Stimulated activated CD4-positive, alpha-beta T cell treated with anti-CD3 and anti-CD28 coated beads, Interleukin-15, amount 100 ng/mL, for 48 hours (primary cell): Measurements from ENCODE around the gene LRMDA.

Experiments used
- DNase-seq, 2 donors: peaks; one replicate each; pipeline ENCODE4 v3.0.0-alpha.2; 2020; ENCODE audit warnings: low read depth in 2 of 2

The LRMDA gene

DNA sequence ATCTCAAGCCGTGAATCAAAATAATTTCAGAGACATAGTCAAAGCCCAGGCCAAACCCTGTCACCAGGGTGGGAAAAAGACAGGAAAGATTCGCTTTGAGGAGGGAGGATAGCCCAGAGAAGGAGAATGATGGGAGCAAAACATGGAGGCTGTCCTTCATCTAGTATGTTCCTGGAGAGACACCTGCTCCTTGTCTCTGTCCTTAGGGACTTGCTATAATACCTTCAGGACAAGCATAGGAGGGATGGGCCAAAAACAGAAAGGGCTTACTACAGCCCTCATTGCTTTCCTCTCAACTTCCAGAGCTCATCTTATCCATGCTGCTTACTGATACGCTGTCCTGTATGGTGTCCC is 593.7 kb downstream of the LRMDA start:
- DNase-seq, result no peak

- DNase-seq, result no peak
These were observed 594.9 kb downstream of the LRMDA start for GRCh38 chr10:76026176-76026771.

DNA sequence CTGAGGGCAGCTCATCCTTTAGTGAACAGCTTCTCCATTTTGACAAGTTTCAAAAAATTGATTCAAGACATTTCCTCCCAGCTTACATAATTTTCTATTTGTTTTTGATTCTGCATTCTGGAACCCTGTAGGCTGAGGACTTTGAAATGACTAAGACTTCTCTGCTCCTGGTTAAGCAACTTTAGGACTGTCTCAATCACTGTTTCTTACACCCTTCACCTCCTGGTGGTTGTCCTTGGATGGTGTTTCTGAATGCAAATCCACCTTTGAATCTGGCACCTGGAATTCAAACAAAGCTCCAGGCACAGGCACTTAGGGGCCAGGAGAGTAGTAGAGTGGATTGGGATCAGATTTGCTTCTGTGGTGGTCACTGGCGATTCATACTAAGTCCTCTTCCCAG is 595.5 kb downstream of the LRMDA start:
- DNase-seq, result no peak

GRCh38 chr10:76029782-76030181 is 598.4 kb downstream of the LRMDA start:
- DNase-seq, result no peak

DNA sequence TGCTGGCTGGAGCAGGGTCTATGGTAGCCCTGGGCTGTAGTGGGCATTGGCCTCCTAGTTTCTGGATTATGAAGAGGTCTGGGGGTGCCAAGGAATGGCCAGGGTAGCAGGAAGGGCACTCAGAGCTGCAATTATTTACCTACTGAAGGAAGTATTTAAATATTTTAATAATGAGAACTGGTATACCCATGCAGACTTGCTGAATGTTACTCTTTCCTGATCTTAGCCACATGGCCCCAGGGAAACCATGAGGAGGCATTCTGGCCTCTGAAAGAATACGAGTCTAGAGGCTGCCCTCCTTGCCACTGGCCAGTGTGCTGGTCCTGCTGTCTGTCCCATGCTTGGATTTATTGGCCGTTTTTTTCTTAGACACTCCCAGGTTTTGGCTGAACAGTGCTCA is 599.7 kb downstream of the LRMDA start:
- DNase-seq, result no peak

- DNase-seq, result no peak
These were observed 600.6 kb downstream of the LRMDA start for GRCh38 chr10:76031769-76032699.

- DNase-seq, result no peak
These were observed 601.2 kb downstream of the LRMDA start for GRCh38 chr10:76032700-76033039.

DNA sequence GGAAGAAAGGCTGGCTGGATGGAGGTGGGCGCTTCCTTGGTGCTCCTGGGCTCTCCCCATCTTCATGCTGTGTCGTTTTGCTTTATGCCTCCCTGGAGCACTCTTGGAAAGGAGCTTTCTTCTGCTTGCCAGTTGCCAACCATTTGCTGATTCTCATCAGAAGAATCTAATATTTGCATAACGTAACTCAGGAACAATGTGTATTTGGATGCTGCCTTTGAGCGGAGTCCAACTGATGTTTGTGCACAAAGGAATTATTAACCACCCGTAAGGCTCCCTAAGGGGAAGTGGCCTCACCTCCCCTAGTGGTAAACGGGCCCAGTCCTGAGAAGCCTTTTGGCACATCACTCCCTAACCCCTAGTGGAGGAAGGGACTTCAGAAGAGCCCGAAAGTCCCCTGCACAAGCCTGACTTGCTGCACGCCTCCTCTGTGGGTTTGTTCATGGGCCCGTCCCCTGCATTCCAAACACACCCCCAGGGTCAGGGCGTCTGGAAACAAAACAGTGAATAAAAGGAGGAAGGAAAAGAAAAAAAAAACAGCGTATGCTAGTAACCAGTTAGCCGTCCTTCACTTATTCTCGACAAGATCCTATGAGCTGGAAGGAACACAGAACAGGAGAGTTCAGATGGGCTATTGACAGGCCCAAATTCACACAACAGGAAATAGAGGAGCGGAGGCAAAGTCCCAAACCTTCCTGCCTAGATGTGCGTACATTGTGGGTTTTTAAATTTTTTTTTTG is 602.2 kb downstream of the LRMDA start:
- DNase-seq, result no peak

DNA sequence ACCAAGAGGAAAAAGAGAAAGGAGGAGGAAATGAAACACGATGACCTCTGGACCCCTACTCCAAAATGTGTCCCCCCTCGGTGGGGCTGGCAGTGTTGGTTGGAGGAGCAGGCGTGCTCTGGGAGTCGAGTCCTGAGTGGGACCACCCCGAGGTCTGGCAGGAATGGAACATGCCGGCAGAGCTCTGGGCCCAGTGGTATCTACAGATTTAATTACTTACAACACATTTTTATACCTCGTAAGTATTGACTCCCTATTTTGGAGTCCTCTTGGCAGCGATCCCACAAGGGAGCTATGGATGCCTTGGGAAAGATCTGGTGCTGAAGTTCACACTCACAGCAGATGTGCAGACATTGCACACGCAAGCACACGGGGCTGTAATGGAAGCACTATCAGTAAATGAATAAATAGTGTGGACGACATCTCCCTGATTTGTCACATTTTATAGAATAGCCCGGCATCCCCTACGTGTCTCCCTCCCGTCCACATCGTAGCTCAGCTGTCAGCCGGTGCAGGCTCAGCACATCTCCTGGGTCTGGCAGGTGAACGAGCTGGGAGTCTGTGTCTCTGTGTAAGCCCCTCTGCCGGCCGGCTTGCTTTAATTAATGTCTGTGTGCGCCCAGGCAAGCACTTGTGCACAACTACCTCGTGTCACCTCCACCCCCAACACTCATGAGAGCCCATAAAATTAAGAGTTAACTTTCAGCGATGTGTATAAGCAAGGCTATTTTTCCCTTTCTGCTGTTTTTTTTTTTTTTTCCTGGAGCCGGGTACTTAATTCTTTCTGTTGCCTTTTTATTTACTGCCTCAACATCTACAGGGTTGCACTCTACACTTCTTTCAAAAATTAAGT is 603.2 kb downstream of the LRMDA start:
- DNase-seq, result no peak

DNA sequence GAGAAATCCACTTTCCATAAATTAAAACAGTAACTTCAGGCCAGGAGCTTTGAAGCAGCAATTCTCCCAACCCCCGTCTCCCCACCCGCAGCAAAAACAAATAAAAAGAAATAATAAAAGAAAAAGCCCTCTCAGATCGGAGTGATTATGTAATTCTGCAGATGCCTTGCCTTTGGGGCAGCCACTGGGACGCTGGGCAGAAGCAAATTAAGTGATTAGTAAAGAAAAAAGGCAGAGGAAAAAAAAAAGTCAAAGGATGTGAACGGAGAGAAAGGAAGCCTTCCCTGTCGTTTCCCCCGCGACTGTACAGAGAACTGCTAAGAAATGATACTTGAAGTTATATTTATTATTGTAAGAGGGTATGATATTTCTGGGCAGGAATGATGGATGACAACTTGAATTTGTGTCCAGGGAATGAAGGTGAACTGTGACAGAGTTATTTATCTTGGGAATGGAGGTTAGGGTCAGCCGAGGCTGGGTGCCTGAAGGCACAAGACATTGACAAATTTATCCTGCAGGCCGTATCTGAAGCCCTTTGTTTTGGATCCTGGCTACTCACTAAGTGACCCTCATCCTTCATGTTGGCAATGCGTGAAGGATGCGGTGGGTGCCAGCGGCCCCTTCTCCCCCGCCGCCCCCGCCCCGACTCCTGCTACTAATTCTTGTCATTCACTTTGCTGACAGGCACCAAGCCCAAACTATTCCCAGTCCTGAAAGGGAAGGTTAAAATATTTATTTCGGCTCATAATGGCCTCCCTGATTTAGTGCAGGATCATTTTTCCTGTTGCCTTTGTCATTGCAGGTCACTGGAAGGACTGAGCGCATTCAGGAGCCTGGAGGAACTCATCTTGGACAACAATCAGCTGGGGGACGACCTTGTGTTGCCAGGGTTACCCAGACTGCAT is 604.0 kb downstream of the LRMDA start:
- DNase-seq, result no peak

DNA sequence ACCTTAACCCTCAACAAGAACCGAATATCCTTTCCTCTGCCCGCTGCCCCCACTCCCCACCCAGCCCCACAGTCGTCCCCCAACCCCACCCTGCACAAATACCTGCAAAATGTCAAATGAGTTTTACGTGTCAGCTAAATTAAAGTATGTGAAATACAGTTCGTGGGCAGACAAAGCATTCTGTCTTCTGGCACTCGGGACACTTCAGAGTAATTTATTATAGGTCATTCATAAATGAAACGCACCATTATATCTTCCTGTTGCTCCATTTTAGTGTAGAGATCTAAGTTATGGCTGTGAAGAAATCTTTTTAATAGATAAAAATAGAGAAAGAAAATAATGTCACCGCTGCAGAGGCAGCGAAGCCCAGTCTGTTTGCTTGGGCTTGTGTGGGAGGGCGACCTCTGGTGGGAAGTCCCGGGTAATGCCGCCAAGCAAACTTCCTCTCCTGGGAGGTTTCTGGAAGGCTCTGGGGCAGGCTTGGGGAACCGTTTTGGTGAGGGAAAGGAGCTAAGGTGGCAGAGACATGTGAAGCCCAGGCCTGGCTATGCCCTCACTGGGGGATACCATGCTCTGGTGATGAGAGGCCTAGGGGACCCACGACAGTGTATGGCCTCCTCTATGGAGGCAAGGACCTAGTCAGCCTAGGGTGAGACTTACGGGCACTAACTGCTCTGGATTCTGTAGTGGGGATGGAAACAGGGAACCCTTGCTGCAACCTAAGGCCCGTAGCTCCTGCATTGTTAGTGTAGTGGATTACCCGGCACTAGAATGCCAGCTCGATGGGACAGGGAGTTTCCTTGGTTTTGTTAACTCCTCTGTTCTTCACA is 604.9 kb downstream of the LRMDA start:
- peak in 1 of 2 donors; percentile 27 for DNase-seq

- DNase-seq, result no peak
These were observed 605.5 kb downstream of the LRMDA start for GRCh38 chr10:76036962-76037361.

DNA sequence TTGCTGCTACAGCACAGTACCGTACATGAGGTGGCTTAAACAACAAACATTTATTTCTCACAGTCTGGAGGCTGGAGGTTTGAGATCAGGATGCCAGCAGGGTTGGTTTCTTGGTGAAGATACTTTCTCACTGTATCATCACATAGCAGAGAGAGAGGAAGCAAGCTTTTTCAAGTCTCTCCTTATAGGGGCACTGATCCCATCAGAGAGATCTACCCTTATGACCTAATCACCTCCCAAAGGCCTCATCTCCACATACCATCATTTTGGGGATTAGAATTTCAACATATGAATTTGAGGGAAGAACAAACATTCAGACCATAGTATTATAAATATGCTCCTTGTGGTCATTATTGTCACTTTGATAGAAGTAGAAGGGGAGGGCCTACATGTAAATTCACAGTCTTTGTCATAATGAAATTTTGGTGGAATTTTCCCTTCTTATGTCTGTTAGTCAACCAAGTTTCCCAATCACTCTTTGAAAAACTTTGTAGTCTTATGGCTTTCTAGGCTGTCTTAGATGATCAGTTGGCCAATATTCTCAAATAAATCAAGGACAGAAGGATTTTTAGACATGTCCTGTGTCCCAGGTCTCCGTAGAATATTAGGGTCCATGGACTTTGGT is 606.2 kb downstream of the LRMDA start:
- no peak for DNase-seq

DNA sequence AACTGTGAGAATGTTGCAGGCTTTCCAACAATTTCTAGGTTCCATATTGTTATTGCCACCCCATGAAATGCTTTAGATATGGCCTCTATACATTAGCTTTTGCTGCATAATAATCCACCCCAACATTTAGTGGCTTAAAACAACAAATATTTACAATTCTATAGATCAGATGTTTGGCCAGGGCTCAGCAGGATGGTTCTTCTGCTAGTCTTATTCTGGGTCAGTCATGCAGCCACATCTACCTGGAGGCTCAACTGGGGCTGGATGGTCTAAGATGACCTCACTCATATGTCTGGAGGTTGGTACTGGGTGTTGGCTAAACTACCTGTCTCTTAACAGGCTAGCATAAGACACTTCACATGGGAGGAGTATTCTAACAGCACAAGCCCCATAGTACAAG is 607.3 kb downstream of the LRMDA start:
- no peak for DNase-seq

DNA sequence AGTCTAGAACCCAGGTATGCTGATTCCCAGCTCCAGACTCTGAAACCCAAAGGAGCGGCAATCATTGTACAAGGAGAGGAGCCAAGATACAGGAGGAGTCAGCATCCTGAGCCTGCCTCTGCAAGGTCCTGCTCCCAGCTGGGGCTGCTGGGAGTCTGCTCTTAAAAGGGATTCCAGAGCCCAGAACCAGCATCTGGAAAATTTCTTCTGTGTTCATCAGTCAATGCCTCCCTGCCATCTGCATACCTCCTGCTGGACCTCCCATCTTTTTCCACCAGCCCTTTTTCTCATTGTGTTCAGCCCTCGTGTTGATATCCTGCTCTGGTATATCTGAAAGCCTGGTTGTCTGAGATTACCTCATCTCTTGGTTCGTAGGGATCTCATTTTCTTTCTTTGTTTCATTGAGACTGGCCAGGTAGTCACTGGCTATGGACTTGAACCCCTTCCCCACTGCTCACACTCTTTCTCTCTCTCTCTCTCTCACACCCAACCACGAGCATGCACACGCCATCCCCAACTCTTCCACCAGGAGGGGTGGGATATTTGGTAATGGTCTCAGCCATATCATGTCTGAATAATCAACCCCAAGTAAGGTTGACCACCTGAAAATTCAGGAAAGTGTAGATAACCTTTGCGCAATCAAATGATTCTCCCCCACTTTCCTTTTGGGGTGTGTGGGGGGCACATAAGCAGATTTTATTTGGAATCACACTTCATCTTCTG is 608.8 kb downstream of the LRMDA start:
- no peak for DNase-seq

DNA sequence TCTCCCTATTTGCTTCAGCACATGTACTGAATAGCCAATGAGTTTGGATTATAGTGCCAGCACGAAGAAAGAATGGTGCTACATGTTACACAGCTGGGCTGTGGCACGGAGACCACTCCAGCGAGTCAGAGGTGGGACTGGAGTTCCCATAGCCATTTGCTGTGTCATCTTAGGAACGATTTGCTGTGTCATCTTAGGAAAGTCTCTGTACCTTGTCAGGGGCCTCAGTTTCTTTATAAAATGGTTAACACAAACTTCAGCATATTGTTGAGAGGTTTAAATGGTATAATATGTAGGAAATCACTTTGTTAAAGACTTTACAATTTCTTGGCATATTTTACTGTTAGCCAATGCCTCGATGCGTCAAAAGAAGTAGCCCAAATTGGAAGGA is 609.4 kb downstream of the LRMDA start:
- DNase-seq, result no peak

- no peak for DNase-seq
These were observed 610.1 kb downstream of the LRMDA start for GRCh38 chr10:76041551-76041950.

DNA sequence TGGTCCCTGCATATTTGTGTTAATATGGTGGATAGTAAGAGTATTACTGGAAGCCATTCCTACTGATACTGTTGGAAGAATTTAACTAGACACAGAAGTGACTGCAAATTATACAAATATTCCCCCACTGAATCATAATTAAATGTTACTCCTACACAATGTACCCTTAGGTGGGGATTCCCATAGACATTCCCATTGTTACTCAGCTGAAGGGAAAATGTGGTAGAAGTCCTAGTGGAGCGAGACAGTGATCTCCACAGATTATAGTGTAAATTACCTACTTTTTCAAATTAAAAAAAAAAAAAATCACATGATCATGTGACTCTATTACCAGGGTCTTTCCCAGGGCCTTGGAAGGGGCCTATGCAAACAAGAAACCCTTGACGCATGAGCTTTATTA is 611.8 kb downstream of the LRMDA start:
- no peak for DNase-seq

- no peak for DNase-seq
These were observed 613.3 kb downstream of the LRMDA start for GRCh38 chr10:76044751-76045150.
